ENCODE measurements around the gene CUL4A.

Gene CUL4A

DNA sequence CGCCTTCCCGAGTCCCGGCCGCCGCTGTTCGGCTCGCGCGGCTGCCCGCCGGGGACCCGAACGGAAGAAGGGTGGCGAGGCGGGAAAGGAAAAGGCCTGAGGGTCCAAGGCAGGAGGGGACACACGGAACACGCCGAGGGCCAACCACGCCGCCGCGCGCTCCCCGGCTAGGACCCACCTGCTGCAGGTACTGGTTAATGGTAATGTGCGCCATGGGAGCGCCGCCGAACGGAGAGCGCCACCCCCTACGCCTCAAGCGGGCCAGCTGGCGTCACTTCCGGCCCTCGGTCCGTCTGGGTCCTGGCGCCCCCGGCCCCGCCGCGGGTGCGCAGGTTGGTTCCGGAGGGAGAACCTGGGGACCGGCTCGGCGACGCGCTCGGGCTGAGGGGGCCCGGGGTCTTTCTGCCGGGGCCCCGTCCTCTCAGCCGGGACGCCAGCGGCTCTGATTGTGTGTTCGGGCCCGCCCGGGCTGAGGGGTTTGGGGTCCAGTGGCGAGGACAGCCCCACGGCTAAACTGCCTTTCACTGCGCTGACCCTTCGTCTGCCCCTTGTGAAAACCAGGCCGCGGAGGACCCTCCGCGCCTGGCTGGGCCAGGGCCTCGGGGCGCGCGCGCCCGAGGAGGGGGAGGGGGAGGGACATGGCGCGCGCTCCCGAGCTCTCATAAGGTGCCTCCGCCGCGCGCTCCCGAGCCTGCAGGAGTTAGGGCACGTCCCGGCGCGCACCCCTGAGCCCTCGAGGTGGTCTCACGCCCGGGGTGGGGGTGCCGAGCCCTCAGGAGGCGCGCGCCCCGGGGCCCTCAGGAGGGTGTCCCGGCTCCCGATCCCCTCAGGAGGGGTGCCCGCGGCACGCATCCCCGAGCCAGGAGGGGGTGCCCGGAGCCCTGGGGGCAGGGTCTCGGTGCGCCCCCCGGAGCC, 735 bp upstream of the CUL4A start, which contains the start of gene PCID2:
Gene PCID2, minus strand, starts transcription at position 249 of the 915 bp plus-strand sequence. Its CDS starts 35 bp downstream, at position 214.
- Mint-ChIP-seq H3K27me3 (no peaks in the 10 kb centered on the region), H3K4me3 (peak within 1 kb of the TSS; percentile 96), H3K27ac (peak within 1 kb of the TSS; percentile 93), H3K4me1 (ENCODE audit: low read depth) (peaks cover 59% of the 10 kb centered on the region), H3K9me3 (ENCODE audit: low read depth) (no peaks in the 10 kb centered on the region), H3K36me3 (peaks cover 12% of the 10 kb centered on the region)

DNA sequence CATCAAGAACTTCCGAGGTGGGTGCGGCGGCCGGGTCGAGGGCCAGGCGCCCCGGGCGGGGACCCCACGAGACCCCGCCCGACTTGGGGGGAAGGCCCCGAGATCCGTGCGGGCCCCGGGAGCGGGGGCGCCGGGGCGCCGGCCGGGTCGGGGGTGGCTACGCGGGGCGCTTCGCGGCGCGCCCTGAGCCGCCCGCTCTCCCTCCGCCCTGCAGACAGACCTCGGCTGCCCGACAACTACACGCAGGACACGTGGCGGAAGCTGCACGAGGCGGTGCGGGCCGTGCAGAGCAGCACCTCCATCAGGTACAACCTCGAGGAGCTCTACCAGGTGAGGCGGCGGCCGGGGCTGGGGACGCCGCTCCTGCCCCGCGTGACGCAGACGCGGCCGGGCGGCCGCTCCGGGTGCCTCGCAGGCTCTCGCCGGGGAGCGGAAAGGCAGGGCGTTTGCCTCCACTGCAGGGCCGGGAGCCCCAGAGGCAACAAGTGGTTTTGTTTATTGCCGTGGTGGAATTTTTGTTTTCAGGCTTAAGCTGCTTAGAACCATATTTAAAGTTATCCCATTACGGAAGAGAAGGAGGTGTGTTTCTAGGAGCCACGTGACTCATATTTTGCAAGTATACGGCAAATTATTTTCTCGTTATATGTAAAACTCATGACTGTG, 477 bp downstream of the CUL4A start:
- Mint-ChIP-seq H3K27me3 (no peaks in the 10 kb centered on the region), H3K27ac (peak overlapping the region; percentile 91), H3K9me3 (ENCODE audit: low read depth) (no peaks in the 10 kb centered on the region), H3K4me3 (peak overlapping the region; percentile 91), H3K36me3 (peaks cover 12% of the 10 kb centered on the region), H3K4me1 (ENCODE audit: low read depth) (peaks cover 52% of the 10 kb centered on the region)

DNA sequence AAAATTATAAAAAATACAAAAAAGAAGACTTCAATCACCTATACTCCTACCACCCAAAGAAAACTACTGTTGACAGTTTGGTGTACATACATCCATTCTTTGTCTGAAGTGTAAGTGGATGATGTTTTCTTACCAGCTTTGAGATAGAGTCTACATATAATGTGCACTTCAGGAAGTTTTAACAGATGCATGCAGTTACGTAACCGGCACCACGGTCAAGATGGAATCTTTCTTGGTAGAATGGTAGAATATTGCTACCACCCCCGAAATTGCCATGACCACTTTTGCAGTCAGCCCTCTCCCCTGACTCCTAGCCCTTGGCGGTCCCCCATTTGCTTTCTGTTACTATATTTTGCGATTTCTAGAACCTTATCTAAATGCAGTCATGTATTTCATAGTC, 1.4 kb downstream of the CUL4A start:
- no peaks in the 10 kb centered on the region for H3K9me3 Mint-ChIP-seq (ENCODE audit: low read depth)
- peaks cover 10% of the 10 kb centered on the region for H3K36me3 Mint-ChIP-seq
- H3K4me1 Mint-ChIP-seq (ENCODE audit: low read depth), result peaks cover 42% of the 10 kb centered on the region

DNA sequence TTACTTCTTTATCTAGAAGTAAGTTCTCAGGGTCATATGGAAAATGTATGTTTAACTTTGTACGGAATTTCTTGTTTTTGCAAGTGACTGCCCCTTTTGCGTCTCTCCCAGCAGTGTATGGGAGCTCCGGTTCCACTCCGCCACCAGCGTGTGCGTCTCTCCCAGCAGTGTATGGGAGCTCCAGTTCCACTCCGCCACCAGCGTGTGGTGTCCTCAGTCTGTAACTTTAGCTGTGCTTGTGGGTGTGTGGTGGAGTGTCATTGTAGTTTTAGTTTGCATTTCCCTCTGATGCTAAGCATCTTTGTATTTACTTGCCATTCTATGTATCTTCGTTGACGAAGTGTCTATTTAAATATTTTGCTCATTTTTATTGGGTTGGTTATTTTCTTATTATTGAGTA, 2.4 kb downstream of the CUL4A start:
- Mint-ChIP-seq H3K4me3 (peak overlapping the region; percentile 91), H3K4me1 (ENCODE audit: low read depth) (peaks cover 33% of the 10 kb centered on the region), H3K9me3 (ENCODE audit: low read depth) (no peaks in the 10 kb centered on the region), H3K27me3 (no peaks in the 10 kb centered on the region), H3K36me3 (peaks cover 10% of the 10 kb centered on the region), H3K27ac (peak overlapping the region; percentile 41)

More for the DNA sequence above, 1.4 kb downstream of the CUL4A start:
- no peaks in the 10 kb centered on the region for H3K27me3 Mint-ChIP-seq
- peak overlapping the region; percentile 91 for H3K4me3 Mint-ChIP-seq
- H3K27ac Mint-ChIP-seq, result peak overlapping the region; percentile 91

DNA sequence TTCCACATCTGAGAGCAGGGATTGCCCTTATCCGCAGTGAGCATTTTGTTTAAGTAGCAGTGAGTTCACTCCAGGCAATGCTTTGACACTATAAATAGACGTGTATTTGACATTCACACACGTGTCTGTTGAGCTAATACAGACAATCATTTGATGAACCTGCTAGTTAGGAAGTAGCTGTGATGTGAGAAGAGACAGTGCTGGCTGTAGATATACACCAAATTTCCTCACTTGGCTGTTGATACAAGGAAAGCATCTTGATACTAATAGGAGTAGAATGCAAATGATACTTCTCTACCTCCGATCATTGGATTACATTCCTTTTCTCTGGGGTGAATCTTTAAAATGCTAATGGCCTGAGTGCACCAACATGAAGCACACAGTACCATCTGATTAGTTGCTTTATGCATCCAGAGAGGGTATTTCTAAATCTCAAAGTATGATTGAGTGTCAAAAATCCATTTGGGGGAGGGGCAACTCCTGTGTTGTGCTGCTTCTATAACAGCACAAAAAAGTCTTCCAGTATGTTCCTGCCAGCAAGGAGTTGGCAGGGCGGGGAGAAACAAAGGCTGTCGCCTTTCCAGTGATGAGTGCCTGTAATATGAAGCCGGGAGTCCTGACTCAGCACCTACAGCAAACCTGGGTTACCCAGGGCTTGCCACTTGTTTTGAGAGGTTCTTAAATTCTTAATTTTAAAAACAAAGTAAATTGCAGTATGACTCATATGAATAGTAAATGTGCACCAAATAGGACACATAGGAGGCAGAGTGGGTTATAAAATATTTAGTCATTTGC, 7.0 kb downstream of the CUL4A start:
- Mint-ChIP-seq H3K27me3 (no peaks in the 10 kb centered on the region), H3K27ac (no peak overlapping the region), H3K4me3 (peak overlapping the region; percentile 4), H3K4me1 (ENCODE audit: low read depth) (peaks cover 26% of the 10 kb centered on the region), H3K36me3 (peaks cover 6% of the 10 kb centered on the region), H3K9me3 (ENCODE audit: low read depth) (no peaks in the 10 kb centered on the region)

DNA sequence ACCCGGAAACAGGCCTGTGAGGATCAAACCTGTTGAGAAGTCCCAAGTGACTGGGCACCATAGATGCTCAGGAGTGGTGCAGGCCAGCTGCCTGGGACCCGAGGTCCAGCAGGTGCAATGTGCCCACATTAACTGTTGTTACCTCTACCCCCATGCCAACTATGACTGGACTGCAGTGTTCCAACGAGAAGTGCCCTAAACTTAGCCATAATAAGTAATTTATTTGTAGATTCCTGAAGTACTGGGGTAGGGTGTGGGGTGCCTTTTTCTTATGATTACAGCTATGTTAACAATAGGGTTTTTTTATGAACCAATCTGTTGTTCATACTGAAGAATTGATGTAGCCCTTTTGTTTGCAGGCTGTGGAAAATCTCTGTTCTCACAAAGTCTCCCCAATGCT, 9.2 kb downstream of the CUL4A start:
- no peaks in the 10 kb centered on the region for H3K36me3 Mint-ChIP-seq

DNA sequence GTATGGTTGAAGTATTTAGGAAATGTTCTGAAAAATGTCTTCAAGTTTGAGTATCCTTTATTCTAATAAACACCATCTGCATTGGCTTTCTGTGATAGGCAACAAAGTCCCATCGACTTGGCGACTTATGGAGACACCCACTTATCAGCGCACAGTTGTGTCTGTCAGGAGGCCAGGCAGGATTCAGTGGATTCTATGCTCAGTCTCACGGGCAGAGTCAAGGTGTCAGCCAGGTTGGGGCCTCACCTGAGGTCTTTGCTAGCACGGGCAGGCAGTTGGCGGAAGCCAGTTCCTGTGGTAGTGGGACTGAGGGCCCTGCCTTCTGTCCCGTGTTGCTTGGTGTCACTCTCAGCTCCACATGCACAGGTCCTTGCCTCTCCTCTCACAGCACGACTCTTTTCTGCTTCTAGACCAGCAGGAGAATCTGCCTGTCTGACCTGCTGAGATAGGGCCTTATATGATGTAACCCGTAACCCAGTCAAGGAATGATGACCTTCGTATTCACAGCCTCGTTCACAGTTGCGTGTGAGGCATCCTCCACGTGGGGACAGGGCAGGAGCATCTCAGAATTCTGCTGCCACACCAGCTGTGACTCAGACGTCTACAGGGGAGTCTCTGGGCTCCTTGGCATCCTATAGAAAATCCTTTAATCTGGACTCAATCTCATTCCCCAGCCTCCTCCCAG, 10.0 kb downstream of the CUL4A start:
- Mint-ChIP-seq H3K4me3 (no peak overlapping the region), H3K36me3 (no peaks in the 10 kb centered on the region), H3K9me3 (ENCODE audit: low read depth) (no peaks in the 10 kb centered on the region), H3K27ac (no peak overlapping the region), H3K4me1 (ENCODE audit: low read depth) (peaks cover 18% of the 10 kb centered on the region), H3K27me3 (no peaks in the 10 kb centered on the region)

More for the DNA sequence above, 9.2 kb downstream of the CUL4A start:
- Mint-ChIP-seq H3K27ac (no peak overlapping the region), H3K9me3 (ENCODE audit: low read depth) (no peaks in the 10 kb centered on the region), H3K27me3 (no peaks in the 10 kb centered on the region), H3K4me1 (ENCODE audit: low read depth) (peaks cover 18% of the 10 kb centered on the region), H3K4me3 (no peak overlapping the region)

DNA sequence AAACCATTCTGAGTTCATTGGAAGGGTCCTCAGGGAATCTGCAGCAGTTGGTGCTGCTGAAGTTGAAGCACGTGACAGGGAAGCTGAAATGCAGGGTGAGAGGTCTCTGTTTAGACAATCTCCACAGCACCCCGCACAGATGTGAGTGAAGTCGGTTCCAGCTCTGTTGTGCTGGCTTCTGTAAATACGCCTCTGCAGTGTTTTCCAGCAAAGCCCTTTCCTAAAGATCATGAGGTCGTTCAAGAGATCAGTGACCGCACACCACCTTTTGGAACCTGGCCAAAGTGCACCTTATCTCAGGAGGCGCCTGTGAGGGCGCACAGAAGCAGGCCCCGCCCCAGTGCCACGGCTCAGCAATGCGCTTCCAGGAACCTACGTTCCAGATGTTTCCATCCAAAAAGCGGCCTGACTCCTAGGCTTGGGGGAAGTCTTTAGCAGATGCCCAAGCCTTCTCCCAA, 10.8 kb downstream of the CUL4A start:
- H3K9me3 Mint-ChIP-seq (ENCODE audit: low read depth), result no peaks in the 10 kb centered on the region
- no peaks in the 10 kb centered on the region for H3K36me3 Mint-ChIP-seq
- no peak overlapping the region for H3K4me3 Mint-ChIP-seq
- peaks cover 19% of the 10 kb centered on the region for H3K4me1 Mint-ChIP-seq (ENCODE audit: low read depth)
- H3K27ac Mint-ChIP-seq, result no peak overlapping the region
- no peaks in the 10 kb centered on the region for H3K27me3 Mint-ChIP-seq

DNA sequence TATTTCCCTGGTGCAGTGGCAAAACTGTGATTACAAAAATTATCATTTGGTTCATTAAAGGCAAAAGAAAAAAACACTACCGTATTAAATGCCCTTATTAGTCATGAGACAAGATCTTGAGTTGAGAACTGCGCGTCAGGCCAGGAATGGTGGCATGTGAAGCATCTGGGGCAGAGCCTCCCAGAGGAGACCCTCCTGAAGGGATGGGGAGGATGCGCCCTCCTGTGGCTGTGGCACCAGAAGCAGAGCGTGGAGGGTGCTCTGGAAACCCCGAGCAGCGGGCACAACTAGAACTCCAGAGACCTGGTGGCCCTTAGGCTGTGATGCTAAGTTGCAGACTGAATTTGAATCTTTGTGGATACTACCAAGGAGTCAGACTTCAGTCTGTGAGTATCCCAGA, 11.5 kb downstream of the CUL4A start:
- Mint-ChIP-seq H3K36me3 (no peaks in the 10 kb centered on the region), H3K27me3 (no peaks in the 10 kb centered on the region), H3K9me3 (ENCODE audit: low read depth) (no peaks in the 10 kb centered on the region), H3K27ac (peak overlapping the region; percentile 30), H3K4me3 (no peak overlapping the region), H3K4me1 (ENCODE audit: low read depth) (peaks cover 19% of the 10 kb centered on the region)

DNA sequence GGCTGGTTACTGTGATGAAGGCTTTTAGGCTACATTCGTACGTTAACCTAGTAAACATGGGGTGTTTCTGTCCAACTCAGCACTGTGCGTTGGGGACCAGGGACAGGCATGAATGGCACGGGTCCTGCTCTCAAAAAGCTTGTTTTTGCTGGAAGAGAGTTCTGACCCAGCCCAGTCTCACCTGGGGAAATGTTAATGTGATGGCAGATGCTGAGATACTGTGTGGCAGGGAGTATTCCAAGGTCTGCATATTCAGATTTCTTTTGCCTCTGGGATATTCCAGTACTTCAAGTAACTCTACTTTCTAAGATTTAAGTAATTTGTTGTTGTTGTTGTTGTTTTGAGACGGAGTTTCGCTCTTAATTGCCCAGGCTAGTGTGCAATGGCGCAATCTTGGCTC, 13.7 kb downstream of the CUL4A start:
- H3K27ac Mint-ChIP-seq, result peak overlapping the region; percentile 11
- peaks cover 2% of the 10 kb centered on the region for H3K36me3 Mint-ChIP-seq
- no peak overlapping the region for H3K4me3 Mint-ChIP-seq

DNA sequence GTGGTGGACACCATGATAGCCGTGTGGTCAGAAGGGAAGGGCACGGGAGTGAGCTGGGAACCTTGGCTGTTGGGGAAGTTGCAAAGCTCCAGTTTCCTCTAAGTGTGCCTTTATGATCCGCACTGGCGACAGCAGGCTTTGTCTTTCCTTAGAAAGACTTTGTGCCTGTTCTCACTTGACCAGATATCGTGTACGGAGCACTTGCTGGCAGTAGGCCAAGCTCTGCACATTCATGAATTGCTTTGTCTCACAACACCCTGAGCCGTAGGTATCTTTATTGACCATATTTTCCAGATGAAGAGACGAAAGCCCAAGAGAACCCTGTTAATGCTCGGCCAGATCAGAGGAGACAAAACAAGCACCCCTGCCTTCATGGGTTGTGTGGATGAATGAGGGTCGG, 15.1 kb downstream of the CUL4A start:
- Mint-ChIP-seq H3K36me3 (peaks cover 2% of the 10 kb centered on the region), H3K4me1 (ENCODE audit: low read depth) (peaks cover 15% of the 10 kb centered on the region), H3K27me3 (no peaks in the 10 kb centered on the region), H3K9me3 (ENCODE audit: low read depth) (no peaks in the 10 kb centered on the region), H3K4me3 (no peak overlapping the region), H3K27ac (no peak overlapping the region)

More for the DNA sequence above, 13.7 kb downstream of the CUL4A start:
- no peaks in the 10 kb centered on the region for H3K27me3 Mint-ChIP-seq
- no peaks in the 10 kb centered on the region for H3K9me3 Mint-ChIP-seq (ENCODE audit: low read depth)
- peaks cover 18% of the 10 kb centered on the region for H3K4me1 Mint-ChIP-seq (ENCODE audit: low read depth)

DNA sequence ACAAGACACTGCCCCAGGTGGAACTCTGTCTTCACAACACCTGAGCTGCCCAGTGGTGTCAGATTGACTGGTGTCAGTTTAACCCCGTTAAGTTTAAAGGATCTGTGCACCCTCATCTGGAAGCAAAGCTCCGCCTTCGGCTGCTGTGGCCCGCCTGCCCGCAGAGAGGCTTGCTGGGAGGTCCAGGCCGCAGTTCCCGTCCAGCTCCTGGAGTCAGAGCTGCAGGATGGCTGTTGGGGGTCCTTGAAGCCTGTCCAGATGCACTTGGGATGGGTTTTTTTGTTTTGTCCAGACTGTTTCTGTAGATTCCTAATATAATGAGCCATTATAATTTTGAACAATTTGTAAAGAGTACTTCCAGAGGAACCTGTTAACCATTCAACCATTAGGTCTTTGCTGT, 16.1 kb downstream of the CUL4A start:
- Mint-ChIP-seq H3K27me3 (no peaks in the 10 kb centered on the region), H3K27ac (no peak overlapping the region), H3K9me3 (ENCODE audit: low read depth) (no peaks in the 10 kb centered on the region), H3K4me3 (no peak overlapping the region), H3K36me3 (peaks cover 5% of the 10 kb centered on the region), H3K4me1 (ENCODE audit: low read depth) (peaks cover 12% of the 10 kb centered on the region)

DNA sequence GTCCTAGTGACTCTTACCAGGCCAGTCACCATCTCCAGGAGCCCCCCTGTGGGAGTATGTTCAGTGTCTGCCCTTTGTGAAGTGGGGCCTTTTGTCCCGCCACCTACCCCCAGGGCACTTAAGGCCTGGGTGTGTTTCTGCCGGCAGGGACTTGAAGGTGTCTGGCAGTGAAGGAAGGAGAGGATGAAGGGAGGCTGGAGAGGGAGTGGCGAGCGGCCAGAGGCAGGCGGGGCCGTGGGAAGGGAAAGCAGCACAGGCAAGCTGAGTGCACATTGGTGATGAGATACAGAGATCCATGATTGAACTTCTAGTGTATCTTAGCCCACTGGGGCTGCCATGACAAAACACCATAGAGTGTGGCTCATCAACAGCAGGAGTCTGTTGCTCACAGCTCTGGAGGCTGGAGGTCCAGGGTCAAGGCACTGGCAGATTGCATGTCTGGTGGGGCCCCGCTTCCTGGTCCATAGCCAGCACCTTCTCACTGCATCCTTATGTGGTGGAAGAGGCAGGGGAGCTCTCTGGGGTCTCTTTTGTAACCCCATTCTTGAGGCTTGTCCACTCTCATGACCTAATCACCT, 17.5 kb downstream of the CUL4A start:
- no peaks in the 10 kb centered on the region for H3K9me3 Mint-ChIP-seq (ENCODE audit: low read depth)
- H3K36me3 Mint-ChIP-seq, result peaks cover 5% of the 10 kb centered on the region
- no peaks in the 10 kb centered on the region for H3K27me3 Mint-ChIP-seq
- H3K27ac Mint-ChIP-seq, result peak overlapping the region; percentile 61
- H3K4me1 Mint-ChIP-seq (ENCODE audit: low read depth), result peaks cover 6% of the 10 kb centered on the region
- no peak overlapping the region for H3K4me3 Mint-ChIP-seq

DNA sequence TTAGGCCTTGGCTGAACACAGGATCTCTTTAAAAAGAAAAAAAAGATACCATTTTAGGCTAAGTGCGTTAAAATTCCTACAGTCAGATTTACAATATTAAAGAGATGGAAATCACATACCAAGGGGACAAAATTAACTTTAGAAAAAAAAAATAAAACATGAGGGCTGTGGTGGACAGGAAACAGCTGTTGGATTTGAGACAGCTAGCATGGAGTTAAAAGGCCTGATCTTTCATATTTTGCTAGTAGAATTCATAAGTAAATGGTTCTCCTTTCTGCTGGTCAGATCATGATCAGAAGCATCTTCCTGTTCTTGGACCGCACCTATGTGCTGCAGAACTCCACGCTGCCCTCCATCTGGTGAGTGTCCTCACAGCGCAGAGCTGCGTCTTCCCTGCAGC, 19.7 kb downstream of the CUL4A start:
- Mint-ChIP-seq H3K9me3 (ENCODE audit: low read depth) (no peaks in the 10 kb centered on the region), H3K36me3 (peaks cover 11% of the 10 kb centered on the region), H3K27ac (no peak overlapping the region), H3K27me3 (no peaks in the 10 kb centered on the region), H3K4me3 (no peak overlapping the region), H3K4me1 (ENCODE audit: low read depth) (peaks cover 3% of the 10 kb centered on the region)
